Measurements from ENCODE around the gene KIAA0232.
A peak's percentile ranks its signal among the peaks of the same experiment; 100 is the strongest.
"Not testable (repeated sequence)": the region's sequence is repeated elsewhere in the genome, so short reads cannot be mapped to it uniquely, and the experiment has no call there.

KIAA0232 gene

DNA sequence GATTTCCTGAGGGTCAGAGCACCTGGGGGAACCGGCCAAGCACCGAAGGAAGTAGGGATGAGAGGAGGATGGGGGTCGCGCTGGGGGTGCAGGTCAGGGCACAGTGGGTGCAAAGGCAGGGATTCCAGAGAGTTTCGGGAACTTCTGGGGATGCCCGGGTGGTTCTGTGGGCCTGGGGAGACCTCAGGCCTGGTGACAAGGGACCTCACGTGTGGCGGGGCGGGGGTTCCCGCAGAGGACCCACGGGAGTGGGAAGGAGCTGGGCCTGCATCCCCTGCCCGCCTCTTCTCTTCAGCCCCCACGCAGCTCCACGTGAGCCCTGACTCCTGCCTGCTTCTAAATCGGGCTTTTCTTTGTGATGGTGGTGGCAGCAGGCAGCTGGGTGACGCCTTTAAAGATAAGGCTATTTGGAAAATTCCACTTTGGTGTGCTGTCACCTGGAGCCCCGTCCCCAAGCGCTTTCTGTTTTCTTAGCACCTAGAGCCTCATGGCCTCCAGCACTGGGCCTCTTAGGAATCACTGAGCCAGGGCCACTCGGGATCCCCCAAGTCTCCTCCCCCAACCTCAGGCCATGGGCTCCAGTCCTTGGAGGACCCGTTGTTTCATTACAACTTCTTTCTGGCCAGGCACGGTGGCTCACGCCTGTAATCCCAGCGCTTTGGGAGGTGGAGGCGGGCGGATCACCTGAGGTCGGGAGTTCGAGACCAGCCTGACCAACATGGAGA lies 120.0 kb downstream of the KIAA0232 start:
- DNase-seq (ENCODE audit: low spot score) = no peak

DNA sequence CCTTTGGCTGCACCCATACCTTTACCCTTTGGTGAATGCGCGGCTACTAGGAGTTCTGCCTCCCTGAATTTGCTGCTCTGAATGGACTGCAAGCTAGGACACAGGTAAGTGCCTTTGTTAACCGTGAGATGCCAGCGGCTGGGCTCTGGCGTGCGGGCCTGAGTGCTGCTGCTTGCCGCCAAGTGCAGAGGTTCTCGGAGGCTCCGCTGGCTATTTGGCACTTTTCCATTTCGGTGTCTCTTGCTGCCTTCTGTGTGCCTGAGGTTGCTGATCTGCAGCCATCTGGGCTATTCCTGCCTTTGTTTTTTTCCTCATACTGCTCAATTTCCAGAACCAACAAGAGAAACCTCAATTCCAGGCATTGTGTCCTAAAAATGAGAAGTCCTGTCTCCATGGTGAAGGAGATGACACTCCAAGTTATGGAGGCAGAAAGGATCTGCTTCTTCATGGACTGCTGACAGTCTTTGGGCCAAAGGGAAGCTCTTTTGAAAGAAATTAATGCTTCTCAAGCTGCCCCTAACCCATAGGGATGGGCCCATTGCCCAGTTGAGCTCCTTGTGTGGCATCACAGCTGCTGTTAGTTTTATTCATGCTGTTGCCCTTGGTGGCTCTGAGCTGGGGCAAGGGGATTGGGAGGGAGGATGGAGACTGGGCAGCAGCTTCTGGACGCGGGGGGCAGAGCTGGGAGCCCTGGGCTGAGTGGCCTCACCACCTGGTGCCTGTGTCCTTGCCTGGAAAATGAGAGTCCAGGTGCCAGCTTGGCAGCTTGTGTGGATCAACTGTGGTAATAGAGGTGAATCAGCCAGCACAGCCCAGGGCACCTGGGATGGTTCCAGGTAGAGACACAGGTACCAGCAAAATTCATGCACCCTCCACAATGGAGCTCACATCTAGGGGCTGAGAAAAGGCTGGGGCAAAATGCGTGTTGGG lies 123.3 kb downstream of the KIAA0232 start:
- no peak for DNase-seq (ENCODE audit: low spot score)

DNA sequence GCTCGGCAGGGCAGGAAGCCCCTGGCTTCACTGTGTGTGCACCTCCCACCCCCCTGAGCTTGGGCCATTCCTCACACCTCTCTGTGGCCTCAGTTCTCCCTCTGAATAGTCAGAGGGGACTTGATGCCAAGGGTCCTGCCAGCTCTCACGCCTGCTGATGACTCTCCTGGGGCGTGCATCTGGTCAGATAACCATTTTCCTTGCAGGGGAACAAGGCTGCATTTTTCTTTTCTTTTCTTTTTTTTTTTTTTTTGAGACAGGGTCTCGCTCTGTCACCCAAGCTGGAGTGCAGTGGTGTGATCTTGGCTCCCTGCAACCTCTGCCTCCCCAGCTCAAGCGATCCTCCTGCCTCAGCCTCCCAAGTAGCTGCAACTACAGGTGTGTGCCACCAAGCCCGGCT lies 124.0 kb downstream of the KIAA0232 start:
- DNase-seq (ENCODE audit: low spot score) = not testable (repeated sequence)

DNA sequence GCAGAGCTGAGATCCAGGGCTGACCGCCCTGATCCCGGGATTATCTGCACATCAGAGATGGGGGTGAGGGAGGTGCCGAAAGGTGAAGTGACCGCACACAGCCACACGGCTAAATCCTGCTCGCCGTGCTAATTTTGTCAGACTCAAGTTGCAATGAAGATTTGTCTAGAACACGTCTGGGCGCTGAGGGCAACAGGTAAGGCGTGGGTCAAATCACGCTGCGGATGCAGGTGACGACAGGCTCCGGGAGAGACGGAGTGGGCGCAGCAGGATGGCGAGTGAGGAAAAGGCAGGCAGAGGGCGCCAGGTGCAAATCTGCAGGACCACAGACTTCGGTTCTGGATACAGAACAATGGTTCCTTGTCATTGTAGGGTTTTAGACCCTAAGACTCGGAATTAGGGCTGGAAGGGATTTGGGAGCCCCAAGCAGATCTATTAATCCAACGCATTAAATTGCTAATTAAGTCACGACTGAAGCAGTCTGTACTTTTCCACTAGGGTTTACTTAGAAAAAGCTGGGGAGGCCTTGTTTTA lies 125.2 kb downstream of the KIAA0232 start:
- DNase-seq (ENCODE audit: low spot score) = no peak

DNA sequence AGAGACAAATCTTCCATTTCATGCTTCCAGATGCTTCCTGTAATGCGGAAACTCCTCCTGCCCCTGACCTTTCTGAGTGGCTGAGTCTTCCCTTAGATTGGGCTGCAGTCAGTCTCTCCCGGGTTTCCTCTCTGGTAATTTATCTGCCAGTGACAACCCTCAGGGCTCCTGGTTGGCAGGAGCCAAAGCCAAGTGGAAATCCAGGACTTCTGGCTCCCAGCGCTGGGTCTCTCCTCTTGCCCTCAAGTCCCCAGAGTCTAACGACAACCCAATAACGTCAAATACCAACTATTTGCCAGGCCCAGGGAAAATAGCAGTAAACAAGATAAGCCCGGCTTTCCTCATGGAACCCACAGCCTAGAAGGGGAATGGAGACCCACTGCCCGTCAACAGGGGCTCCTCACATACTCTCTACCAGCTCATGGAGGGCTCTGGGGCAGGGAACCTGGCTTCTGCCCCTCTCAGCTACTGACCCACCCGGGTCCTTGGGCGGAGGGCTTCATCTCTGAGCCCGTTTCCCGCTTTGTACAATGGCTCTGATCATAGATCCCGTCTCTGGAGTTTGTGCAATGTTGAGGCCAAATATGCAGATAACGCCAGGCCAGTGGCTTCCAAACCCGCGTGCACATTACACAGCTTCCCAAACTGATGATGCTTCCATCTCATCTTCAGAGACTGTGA lies 126.0 kb downstream of the KIAA0232 start:
- no peak for DNase-seq (ENCODE audit: low spot score)

DNA sequence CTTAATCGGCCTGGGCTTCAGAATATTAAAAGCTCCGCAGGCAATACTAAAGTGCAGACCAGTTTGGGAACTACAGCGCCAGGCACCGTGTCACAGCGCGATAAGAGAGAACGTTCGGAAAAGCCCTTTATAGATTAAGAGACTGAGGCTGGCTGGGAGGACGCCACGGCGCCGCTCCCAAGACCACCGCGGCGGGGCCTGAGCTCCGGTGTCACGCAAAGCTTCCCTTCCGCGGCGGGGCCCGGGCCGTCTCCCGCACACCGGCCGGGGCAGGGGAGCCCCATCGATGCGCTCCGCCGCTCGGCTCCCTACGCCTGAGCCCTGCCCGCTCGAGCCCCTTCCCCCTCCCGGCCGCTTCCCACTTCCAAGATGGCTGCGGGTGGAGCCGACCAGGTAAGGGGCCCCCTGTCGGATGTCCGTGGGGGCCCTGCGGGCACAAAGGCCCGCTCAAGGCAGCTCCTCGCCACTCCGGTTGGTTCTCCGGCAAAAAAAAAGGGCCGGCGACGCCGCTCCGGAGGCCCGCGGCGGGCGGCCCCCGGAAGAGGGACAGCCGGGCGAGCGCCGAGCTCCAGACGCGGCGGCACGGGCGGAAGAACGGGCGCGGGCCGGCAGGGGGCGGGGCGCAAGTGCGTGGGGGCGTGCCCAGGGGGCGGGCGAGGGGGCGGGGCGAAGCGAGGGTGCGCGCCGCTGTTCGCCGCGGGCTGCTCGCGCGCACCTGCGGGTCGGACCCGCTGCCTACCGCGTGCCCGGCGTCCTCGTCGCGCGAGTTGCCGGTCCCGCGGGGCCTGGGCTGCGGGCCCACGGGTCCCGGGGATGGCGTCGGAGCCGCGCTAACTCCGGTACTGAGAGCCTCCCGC lies 126.8 kb downstream of the KIAA0232 start, which contains the start of gene TBC1D14:
Gene TBC1D14, plus strand, starts transcription at position 714 of the 857 bp plus-strand sequence. CDS start 13,564 bp downstream, outside the sequence.
- peak; percentile 92 for DNase-seq (ENCODE audit: low spot score)

DNA sequence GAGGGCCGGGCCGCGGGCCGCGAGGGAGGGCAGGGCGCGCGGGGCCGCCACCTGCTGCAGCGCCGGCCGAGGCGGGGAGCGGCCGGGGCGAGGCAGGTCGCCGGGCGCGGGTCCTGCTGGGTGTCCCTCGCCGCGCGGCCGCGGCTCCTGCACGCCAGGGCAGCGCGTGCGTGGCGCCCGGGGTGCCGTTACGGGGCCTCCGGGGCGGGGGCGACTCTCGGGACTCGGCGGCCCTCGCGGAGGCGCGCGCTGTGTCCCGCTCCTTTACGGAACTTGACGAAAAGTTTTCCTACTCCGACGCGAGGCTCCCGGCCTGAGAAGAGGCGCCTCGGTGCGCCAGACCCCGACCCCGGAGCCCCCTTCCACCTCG lies 127.4 kb downstream of the KIAA0232 start:
- no peak for DNase-seq (ENCODE audit: low spot score)

DNA sequence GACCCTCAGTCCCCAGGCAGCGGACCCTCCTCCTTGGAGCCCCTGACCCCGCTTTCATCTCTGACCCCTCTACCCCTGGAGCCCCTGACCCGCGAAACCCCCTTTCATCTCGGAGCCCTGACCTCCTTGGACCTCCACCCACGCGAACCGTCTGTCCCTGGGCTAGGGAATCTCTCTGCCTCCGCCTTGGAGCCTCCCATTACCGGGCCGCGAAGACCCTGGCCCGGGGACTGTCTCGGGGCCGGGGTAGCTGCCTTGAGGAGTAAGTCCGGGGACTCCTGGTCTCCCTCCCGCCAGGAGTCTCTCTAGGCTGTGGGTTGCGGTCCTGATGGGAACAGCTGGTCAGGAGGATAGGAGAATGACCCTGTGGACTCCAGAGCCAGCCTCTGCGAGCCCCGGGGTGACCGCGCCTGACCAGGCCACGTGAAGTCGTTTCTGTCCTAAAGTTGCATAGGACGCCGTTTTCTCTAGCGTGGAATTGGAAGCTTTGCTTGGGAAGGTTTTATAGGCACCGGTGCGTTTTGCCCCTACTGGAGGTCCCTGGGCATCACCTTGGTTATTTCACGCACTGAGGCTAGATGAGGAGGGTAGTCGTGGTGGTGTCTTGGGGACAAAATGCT lies 127.9 kb downstream of the KIAA0232 start:
- no peak for DNase-seq (ENCODE audit: low spot score)

DNA sequence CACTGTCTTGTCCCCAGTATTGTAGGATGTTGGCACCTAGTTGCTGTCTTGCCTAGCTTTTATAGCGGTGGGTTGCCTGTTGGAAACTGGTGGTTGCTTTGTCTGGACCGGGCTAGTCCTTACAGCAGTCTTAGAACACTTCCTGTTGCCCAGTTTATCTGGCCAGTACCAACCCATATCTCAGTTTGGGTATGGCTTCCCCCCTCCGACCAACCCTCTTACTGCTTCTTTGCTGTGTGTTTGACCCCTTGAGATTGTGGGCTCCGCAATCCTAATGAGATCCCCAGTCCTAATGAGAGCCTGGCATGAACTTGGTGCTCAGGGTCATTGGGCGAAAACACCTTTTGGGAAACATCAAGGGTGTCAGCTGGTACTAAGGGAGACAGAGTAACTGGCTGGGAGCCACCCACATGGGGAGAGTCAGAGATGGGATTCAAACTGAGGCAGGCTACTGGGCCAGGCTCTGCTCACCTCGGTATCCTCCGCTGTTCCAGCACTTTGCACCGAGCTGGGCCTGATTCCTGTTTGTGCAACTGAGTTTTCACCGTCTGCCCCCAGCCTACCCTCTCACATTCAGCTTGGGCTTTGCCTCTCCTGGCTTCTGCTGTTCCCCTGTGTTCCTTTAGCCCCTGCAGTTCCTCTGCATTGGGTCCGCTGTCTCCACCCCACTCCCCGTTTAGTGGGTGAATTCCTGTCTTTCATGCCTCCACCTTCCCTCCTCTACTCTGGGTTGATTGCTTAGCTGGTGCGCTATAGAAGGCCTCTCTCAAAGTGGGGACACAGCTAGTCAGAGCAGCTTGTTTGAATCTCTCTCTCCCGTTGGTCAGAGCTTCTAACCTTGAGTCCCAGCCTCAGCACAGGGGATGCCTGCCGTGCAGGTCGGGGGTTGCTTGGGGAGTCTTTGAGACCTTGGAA lies 128.7 kb downstream of the KIAA0232 start:
- no peak for DNase-seq (ENCODE audit: low spot score)

DNA sequence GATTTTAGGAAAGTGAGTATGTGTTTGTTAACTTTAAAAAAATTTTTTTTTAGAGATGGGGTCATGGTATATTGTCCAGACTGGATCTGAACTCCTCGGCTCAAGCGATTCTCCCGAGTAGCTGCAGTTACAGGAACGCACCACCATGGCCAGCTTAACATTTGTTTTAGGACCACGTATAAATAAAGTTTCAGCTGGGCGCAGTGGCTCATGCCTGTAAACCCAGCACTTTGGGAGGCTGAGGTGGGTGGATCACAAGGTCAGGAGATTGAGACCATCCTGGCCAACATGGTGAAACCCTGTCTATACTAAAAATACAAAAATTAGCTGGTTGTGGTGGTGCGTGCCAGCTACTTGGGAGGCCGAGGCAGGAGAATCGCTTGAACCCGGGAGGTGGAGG lies 129.4 kb downstream of the KIAA0232 start:
- not testable (repeated sequence) for DNase-seq (ENCODE audit: low spot score)

DNA sequence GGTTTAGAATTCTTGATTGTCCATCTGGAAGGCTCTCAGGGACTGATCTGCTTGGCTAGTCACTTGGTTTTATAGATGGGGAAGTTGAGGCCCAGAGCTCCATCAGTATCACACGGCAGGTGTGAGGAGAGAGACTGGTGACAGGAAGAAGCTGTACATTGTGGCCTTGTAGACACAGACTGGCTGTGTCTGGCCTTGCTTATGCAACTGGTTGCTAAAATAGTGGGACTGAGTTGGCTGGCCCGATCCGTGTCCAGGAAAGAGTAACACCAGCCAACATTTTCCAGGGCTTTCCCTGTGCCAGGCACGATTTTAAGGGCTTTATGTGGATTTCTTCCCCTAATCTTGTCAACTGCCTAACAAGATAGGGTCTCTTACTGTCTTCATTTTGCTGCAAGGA lies 129.9 kb downstream of the KIAA0232 start:
- no peak for DNase-seq (ENCODE audit: low spot score)

DNA sequence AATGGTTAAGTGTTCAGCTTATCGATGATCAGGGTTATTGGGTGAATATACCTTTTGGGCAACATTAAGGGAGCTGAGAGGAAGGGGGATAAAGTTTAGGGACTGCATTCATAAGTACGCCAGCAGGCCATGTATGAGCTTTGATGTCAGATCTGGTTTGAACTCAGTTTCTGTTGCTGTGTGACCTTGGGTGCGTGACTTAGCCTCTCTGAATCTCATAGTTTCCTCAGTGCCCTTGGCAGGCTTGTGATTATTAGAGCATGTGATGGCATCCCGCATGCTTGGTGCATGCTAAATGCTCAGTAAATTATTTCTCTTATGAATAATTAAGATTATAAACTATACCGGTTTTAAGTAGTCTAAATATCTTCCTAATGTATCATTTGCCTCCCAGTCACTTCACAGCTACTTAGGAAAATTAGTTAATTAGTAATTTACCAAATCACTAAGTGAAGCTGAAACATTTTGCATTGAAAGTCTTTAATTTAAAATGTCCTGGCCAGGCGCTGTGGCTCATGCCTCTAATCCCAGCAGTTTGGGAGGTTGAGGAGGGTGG lies 130.9 kb downstream of the KIAA0232 start:
- DNase-seq (ENCODE audit: low spot score) = no peak

DNA sequence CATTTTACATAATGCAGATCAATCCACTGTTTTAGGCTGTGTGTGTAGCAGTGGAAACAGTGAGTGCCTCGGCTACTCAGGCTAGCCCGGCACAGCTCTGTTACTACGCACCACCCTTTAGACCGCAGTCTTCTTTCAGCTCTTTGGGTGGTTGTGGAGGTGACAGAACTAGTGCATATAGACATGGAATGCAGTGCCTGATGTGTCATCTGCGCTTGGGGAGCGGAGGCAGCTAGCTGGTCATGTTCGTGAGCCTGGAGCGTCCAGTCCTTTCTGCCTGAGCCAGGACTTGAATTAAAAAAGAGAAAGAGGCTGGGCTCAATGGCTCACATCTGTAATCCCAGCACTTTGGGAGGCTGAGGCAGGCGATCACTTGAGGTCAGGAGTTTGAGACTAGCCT lies 131.9 kb downstream of the KIAA0232 start:
- DNase-seq (ENCODE audit: low spot score) = no peak

DNA sequence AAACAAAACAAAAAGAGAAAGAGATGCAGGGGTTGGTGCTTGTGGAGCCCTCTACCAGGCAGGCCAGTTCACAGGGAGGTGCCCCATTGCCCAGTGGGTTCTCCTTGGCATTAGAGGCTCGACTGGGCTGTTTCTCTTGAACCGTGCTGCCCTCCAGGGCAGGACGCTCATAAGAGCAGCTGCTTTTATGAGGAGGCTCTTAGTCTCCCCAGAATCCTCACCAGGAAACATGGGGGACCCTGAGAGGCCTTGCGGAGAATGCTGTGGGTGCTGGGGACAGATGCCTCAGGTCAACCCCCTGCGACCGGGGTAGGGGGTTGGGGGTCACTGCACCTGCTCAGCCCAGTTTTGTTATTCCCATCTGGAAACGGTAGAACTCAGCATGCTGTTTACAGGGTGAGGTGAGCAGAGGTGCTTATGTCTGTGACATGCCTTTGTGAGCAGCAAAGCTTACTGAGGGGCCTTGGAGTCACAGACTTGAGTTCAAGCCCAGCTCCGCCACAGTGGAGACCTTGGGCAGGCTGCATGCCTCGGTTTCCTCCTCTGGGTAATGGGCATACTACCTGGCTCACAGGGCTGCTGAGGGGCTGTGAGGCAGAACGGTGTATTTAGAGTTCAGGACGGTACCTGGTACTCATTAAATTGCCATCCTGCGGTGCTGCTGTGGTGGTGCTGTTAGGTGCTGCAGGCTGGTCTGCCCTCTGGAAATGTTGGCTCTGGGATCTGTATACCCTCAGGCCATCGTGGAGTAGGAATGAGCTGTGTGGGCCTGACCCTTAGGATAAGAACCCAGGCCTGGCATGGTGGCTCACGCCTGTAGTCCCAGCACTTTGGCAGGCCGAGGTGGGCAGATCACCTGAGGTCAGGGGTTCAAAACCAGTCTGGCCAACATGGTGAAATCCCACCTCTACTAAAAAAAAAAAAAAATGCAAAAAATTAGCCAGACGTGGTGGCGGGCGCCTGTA lies 132.8 kb downstream of the KIAA0232 start:
- DNase-seq (ENCODE audit: low spot score) = no peak

DNA sequence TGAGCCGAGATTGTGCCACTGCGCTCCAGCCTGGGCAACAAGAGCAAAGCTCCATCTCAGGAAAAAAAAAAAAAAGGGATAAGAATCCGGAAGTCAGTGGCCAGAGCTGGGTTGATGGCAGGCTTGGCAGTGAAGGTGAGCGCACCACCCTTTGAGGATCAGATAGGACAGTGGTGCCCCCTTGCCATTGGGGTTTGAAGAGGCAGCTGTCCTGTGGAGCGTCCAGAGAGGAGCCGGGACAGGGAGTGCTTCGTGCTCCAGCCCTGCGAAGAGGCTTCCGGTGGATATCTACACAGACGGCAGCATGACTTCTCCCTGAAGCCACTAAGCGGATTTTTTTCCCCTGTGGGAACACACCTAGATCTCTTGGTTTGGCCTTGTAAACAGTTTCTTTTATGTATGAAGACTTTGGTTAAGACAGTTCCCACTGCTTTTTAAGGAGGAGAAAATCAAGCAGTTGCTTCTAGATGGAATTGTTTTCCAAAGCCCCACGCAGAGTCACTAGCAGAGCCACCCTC lies 133.6 kb downstream of the KIAA0232 start:
- DNase-seq (ENCODE audit: low spot score) = no peak

DNA sequence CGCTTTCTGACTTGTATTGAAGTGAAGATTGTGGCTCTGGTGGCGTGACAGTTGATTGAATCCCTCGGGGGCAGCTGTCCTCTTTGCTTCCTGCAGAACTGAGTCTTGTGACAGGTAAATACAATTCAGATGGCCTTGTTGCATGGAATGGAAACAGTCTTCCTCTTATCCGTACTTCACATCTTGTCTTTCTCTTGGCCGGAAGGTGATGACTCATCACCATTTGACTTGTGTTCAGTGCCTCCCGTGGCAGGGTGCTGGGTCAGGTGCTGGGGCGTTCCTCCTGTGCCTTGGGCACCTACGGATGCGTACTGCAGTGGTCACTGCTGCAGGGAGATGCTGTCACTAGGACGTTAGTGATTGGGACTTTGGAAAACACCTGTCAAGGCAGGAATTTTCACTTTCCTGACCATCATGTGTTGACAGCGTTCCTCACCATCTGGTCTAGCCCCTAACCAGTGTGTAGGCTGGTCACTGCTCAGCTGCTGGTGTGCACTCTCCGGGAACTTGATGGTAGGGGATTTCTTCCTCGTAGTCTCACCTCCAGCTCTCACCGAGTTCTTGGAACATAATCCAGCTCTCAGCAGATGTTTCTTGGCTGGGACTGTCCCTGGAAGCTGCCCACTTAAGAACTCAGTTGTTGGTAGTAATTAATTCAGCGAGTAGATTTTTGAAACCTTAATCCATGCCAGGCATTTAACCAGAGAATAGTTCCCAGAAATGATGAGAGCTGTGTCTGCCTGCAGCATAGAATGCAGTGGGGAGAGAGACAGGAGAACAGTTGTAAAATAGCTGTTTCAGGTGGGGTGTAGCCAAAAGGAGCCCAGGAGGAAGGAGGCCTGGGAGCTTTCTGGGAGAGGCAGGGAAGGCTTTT lies 134.3 kb downstream of the KIAA0232 start:
- no peak for DNase-seq (ENCODE audit: low spot score)

All from Ammon's horn (tissue), 1 donor.